ENCODE results near the gene COL8A2.

COL8A2 gene

GRCh38 chr1:36134505-36135329 lies 9.7 kb upstream of the COL8A2 start:
- peak; percentile 83 for DNase-seq

GRCh38 chr1:36134031-36134430 lies 9.0 kb upstream of the COL8A2 start:
- peak; percentile 63 for DNase-seq

GRCh38 chr1:36133484-36133883 lies 8.5 kb upstream of the COL8A2 start:
- DNase-seq: peak; percentile 83

GRCh38 chr1:36132029-36132428 lies 7.0 kb upstream of the COL8A2 start:
- DNase-seq: no peak

DNA sequence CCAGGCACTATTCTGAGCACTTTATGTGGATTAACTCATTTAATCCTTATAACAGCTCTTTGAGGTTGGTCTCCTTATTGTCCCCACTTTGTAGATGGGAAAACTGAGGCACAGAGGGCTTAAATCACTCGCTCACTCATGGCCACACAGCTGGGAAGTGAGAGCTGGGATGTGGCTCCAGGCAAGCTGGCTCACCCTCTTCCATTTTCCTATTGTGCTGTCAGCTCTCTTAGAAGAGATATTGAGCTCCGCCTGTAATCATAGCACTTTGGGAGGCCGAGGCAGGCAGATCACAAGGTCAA lies 3.8 kb upstream of the COL8A2 start:
- DNase-seq: no peak

DNA sequence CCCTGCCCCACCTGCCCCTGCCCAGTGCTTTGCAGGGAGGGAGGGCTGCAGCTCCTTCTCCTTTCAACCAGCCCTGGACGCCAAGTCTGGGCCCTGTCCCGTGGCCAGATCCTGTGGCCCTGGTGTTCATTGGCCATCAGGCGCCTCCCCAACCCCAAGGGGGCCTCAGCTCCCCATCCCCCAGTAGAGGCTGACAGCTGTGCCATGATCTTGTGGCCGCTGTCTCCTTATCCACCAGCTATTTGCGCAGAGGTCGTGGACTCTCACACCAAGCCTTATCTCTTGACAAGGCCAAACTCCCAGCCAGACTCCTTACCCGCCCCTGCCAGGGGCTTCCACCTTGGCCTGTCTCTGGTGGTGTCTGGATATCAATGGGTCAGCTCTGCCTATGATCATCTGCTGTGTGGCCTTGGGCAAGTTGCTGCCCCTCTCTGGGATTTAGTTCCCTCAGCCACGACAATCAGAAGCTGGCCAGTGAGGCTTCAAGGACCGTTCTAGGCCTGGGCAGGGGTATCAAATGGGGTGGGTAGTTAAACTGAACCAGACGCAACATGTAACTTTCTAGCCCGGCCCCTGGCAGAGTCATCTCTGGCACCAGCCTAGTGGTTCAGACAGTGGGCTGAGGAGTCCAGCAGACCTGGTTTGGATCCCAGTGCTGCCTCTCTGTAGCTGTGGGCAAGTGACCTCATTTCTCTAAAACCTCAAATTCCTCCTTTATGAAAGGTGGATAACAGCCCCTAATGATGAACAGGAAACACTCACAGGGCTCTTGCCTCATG lies 3.3 kb upstream of the COL8A2 start:
- no peak for DNase-seq

DNA sequence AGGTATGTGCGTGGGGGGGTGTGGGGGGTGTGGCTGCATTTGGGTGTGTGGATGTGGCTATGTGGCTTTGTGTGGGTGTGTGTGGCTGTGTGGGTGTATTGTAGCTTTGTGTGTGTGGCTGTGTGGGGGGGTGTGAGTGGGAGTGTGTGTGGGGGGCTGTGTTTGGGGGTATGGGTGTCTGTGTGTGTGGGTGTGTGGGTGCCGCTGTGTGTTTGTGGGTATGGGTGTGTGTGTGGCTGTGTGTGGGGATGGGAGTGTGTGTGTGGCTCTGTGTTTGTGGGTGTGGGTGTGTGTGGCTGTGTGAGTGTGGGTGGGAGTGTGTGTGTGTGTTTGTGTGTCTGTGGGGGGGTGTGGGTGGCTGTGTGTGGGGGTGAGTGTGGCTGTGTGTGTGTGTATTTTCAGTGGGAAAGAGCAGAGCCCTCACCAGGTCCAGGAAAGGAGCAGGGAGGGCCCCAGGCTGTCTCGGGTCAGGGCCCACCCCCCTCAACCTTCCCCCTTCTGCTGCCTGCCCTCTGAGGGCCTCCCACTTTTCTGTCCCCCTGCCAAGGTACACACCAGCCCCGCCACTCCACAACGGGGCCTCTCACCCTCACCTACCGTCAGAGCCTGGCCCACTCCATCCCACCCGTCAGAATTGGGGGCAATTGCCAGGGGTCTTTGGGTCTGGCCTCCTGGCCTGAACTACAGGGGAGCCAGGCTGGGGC lies 1.9 kb upstream of the COL8A2 start:
- no peak for DNase-seq

GRCh38 chr1:36126005-36126716 lies 1.1 kb upstream of the COL8A2 start:
- DNase-seq: no peak

DNA sequence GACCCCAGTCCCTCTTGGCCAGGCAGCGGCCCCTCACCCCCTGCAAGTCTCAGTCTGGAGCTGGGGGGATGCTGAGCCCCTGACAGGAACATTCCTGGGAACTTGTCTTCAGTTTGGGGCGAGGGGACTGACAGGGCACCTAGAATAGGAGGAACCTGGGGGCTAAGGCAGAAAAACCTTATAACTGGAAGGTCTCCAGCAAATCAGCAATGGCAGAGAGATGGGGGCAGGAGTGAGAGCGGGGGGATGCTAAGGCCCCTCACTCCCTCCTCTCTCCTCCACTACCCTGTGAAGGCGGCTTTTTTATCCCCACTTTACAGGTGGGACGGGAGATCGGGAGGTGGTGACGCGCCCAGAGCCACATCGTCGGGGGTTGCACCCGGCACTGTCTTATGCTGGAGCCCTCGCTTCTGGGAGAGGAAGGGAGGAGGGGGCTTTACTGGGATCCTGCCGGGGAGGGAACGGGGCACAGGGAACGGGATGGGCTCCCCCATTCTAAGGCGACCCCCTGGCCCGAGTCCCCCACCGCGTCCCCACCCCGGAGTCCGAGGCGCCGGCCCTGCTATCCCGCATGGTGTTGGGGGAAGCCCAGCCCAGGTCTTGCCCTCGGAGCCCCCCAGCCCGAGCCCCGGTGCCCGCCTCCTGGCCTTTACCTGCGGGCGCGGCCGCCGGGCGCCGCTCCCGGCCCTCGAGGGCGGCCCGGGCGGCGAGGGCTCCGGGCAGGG lies 456 bp downstream of the COL8A2 start:
- no peak for DNase-seq

- DNase-seq: no peak
Measured at GRCh38 chr1:36123356-36123755, 1.7 kb downstream of the COL8A2 start.

GRCh38 chr1:36122062-36123030 lies 2.7 kb downstream of the COL8A2 start:
- no peak for DNase-seq

- DNase-seq: peak; percentile 51
Measured at GRCh38 chr1:36119456-36119855, 5.6 kb downstream of the COL8A2 start.

- DNase-seq: peak; percentile 57
Measured at GRCh38 chr1:36118447-36119204, 6.4 kb downstream of the COL8A2 start.

GRCh38 chr1:36116901-36117300 lies 8.1 kb downstream of the COL8A2 start:
- DNase-seq: peak; percentile 87

- no peak for DNase-seq
Measured at GRCh38 chr1:36115931-36116330, 9.1 kb downstream of the COL8A2 start.

- DNase-seq: peak; percentile 91
Measured at GRCh38 chr1:36115200-36115669, 9.8 kb downstream of the COL8A2 start.

- DNase-seq: peak; percentile 18
Measured at GRCh38 chr1:36114371-36114770, 10.7 kb downstream of the COL8A2 start.

GRCh38 chr1:36112823-36113222 lies 12.2 kb downstream of the COL8A2 start:
- DNase-seq: peak; percentile 10

- no peak for DNase-seq
Measured at GRCh38 chr1:36111151-36111550, 13.9 kb downstream of the COL8A2 start.

- peak; percentile 60 for DNase-seq
Measured at GRCh38 chr1:36109041-36109679, 15.9 kb downstream of the COL8A2 start.
